Measurements from ENCODE around the gene TRIM33. TPM values are rescaled to one million over a fixed set of nuclear protein-coding genes. Genes with fewer than 3 reads are reported as not detected.

TRIM33 gene
- total RNA-seq, 1 experiment from 2014 or later = 53.8 TPM

DNA sequence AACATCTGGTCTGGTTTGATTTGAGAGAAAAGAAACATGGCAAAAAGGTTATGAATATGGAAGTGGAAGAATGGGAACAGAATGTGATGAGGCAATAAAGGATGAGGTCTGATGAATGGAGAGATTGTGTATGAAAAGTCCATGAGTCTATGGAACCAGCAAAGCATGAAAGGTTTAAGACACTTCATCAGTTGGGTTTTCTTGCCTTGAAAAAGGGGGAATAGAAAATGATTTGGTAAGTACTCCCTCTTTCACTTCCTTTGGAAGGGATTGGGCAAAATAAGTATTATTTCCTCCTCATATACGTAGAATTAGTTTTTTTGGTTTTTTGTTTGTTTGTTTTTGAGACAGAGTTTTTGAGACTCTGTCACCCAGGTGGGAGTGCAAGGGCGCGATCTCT lies 155.8 kb downstream of the TRIM33 start:
- WGBS (ENCODE audit: extremely low coverage, insufficient read length, low lambda C conversion rate) = no CpG with 5 or more reads among the region's 3 CpGs
- H3K9ac ChIP-seq (ENCODE audit: extremely low read depth, insufficient read length, low read length) = no peak overlapping the region
- no peaks in the 10 kb centered on the region for H3K79me2 ChIP-seq (ENCODE audit: insufficient read depth, low read length)
- no peak overlapping the region for H4K91ac ChIP-seq (ENCODE audit: insufficient read length, low read depth, low read length)
- TF ChIP-seq, protein P1, sequence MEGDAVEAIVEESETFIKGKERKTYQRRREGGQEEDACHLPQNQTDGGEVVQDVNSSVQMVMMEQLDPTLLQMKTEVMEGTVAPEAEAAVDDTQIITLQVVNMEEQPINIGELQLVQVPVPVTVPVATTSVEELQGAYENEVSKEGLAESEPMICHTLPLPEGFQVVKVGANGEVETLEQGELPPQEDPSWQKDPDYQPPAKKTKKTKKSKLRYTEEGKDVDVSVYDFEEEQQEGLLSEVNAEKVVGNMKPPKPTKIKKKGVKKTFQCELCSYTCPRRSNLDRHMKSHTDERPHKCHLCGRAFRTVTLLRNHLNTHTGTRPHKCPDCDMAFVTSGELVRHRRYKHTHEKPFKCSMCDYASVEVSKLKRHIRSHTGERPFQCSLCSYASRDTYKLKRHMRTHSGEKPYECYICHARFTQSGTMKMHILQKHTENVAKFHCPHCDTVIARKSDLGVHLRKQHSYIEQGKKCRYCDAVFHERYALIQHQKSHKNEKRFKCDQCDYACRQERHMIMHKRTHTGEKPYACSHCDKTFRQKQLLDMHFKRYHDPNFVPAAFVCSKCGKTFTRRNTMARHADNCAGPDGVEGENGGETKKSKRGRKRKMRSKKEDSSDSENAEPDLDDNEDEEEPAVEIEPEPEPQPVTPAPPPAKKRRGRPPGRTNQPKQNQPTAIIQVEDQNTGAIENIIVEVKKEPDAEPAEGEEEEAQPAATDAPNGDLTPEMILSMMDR (conservative IDR thresholded peaks at IDR 0.05) = no peak
- no peak overlapping the region for H2AK5ac ChIP-seq (ENCODE audit: insufficient read length, low read length)
- no peak overlapping the region for H3K4ac ChIP-seq (ENCODE audit: low read depth, low read length)
- Mint-ChIP-seq H3K9me3 (no peaks in the 10 kb centered on the region), H3K27me3 (ENCODE audit: low read depth) (no peaks in the 10 kb centered on the region; the same call in none of the 2 replicates), H3K36me3 (ENCODE audit: insufficient read depth in 1 of 3, low read depth in 3 of 3) (no peaks in the 10 kb centered on the region), H3K27ac (no peak overlapping the region), H3K4me3 (no peak overlapping the region), H3K4me1 (peaks cover 13 to 14% of the 10 kb centered on the region in 2 experiments)
- H3K79me1 ChIP-seq (ENCODE audit: insufficient read depth, low read depth, low read length, poor library complexity, severe bottlenecking) = no peaks in the 10 kb centered on the region
- no peak overlapping the region for H4K8ac ChIP-seq (replicated peaks; ENCODE audit: insufficient read length, low read depth, low read length)
- no peaks in the 10 kb centered on the region for H4K20me1 ChIP-seq (ENCODE audit: control insufficient read depth, insufficient read depth, insufficient read length)
- no peak overlapping the region for H3T11ph ChIP-seq (ENCODE audit: low read length)
- no peaks in the 10 kb centered on the region for H3K9me3 ChIP-seq (ENCODE audit: control insufficient read depth, low read depth, low read length)
- no peaks in the 10 kb centered on the region for H3K27me3 ChIP-seq (ENCODE audit: insufficient read depth, low read length)
- H2BK120ac ChIP-seq (ENCODE audit: low read depth, low read length, poor library complexity, severe bottlenecking) = no peak overlapping the region
- no peak overlapping the region for H2BK12ac ChIP-seq (ENCODE audit: insufficient read length, low read depth, low read length)
- H3K27ac ChIP-seq (ENCODE audit: insufficient read length, low read depth, low read length) = no peak overlapping the region
- H2AFZ ChIP-seq (ENCODE audit: low read length) = no peak overlapping the region
- H3K23ac ChIP-seq (ENCODE audit: insufficient read length, low read depth, low read length) = no peak overlapping the region
- no peak overlapping the region for H3K18ac ChIP-seq (ENCODE audit: insufficient read length, low read depth, low read length)
- no peak overlapping the region for H3K56ac ChIP-seq (ENCODE audit: insufficient read length, low read depth, low read length)
- H2BK5ac ChIP-seq (ENCODE audit: insufficient read length, low read length) = no peak overlapping the region
- no peak overlapping the region for H3K4me2 ChIP-seq (ENCODE audit: insufficient read depth, insufficient read length, low read length)
- no peak overlapping the region for H2BK15ac ChIP-seq (ENCODE audit: low read depth, low read length)
- H3K14ac ChIP-seq (ENCODE audit: insufficient read depth, low read length) = no peak overlapping the region
- no peak for DNase-seq
- H2BK20ac ChIP-seq (ENCODE audit: low read depth, low read length, poor library complexity, severe bottlenecking) = no peak overlapping the region
- peaks cover 2% of the 10 kb centered on the region; the same call in 1 of the 2 replicates for H3K4me1 ChIP-seq (ENCODE audit: insufficient read depth, low read length)
- H4K5ac ChIP-seq (ENCODE audit: insufficient read length, low read depth, low read length) = no peak overlapping the region
- no peaks in the 10 kb centered on the region for H3K23me2 ChIP-seq (ENCODE audit: insufficient read length, low read depth, low read length, poor library complexity, severe bottlenecking)

Data from H9 (cell line).